DOHH2 (cell line): Measurements from ENCODE around the gene FSTL4.

Source experiments
- EZH2phosphoT487 ChIP-seq: fragments of 200-600 bp; sonication (generic); IDR thresholded peaks from 2 replicates; pipeline ENCODE4 v1.6.1; 2017; ENCODE audit warnings: borderline replicate concordance, mild to moderate bottlenecking, antibody characterized with exemption, low read length, moderate library complexity, mixed read lengths
- TF ChIP-seq, protein P1 (sequence below): fragments of 200-600 bp; sonication (generic); IDR thresholded peaks from one replicate; pipeline ENCODE4 v1.5.1; 2014; ENCODE audit warnings: antibody characterized with exemption, mild to moderate bottlenecking, low read depth, low read length; ENCODE audit not compliant: poor library complexity, severe bottlenecking

- TF ChIP-seq, protein P1, sequence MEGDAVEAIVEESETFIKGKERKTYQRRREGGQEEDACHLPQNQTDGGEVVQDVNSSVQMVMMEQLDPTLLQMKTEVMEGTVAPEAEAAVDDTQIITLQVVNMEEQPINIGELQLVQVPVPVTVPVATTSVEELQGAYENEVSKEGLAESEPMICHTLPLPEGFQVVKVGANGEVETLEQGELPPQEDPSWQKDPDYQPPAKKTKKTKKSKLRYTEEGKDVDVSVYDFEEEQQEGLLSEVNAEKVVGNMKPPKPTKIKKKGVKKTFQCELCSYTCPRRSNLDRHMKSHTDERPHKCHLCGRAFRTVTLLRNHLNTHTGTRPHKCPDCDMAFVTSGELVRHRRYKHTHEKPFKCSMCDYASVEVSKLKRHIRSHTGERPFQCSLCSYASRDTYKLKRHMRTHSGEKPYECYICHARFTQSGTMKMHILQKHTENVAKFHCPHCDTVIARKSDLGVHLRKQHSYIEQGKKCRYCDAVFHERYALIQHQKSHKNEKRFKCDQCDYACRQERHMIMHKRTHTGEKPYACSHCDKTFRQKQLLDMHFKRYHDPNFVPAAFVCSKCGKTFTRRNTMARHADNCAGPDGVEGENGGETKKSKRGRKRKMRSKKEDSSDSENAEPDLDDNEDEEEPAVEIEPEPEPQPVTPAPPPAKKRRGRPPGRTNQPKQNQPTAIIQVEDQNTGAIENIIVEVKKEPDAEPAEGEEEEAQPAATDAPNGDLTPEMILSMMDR, result no peak
- TF ChIP-seq EZH2phosphoT487, result no peak
These were observed 125.2 kb downstream of the FSTL4 start for GRCh38 chr5:133487093-133487492.
